IMR-90 (cell line): Measurements from ENCODE around the gene KCNMB2. TPM values are rescaled to one million over a fixed set of nuclear protein-coding genes. Genes with fewer than 3 reads are reported as not detected.

ENCODE experiments used
- ATAC-seq: fragments of 200-7000 bp; cut with Tn5 transposase; 2 replicates; pipeline ENCODE4 v1.9.1; 2020; ENCODE audit warnings: low read depth, mild to moderate bottlenecking, moderate library complexity
- BruUV-seq: library from RNA; stranded (reverse); fragments of 400-500 nt; replicated peaks from 2 replicates; lab custom pipeline; 2021; lab: Mats Ljungman, UMichigan
- CTCF ChIA-PET: fragments of 300-600 bp; formaldehyde crosslinking; extraction: SDS; loops from one replicate; lab custom pipeline; 2021; ENCODE audit warnings: antibody characterized with exemption; lab: Yijun Ruan, JAX
- POLR2A ChIA-PET: fragments of 300-600 bp; sonication (Branson Sonifier 250); formaldehyde crosslinking; loops from one replicate; lab custom pipeline; 2022; ENCODE audit warnings: antibody characterized with exemption; ENCODE audit not compliant: unreplicated experiment; lab: Charles Lee
- DNase-seq: peaks from one replicate; pipeline ENCODE4 v3.0.0; 2013
- H2AFZ ChIP-seq: replicated peaks from 2 replicates; pipeline ENCODE3; 2013; ENCODE audit warnings: low read length, mild to moderate bottlenecking; ENCODE audit not compliant: poor library complexity
- H2AK5ac ChIP-seq: 2 replicates; pipeline ENCODE4 v1.6.1; 2013; ENCODE audit warnings: low read depth, low read length, inconsistent platforms
- H2AK9ac ChIP-seq: replicated peaks from 2 replicates; pipeline ENCODE3; 2013; ENCODE audit warnings: mild to moderate bottlenecking, low read depth, low read length, moderate library complexity; ENCODE audit not compliant: poor library complexity
- H2BK120ac ChIP-seq: 2 replicates; pipeline ENCODE4 v1.6.1; 2013; ENCODE audit warnings: low read depth, low read length, inconsistent platforms
- H2BK15ac ChIP-seq: 3 replicates; pipeline ENCODE4 v1.6.1; 2013; ENCODE audit warnings: low read depth, low read length, inconsistent platforms
- H2BK20ac ChIP-seq: 2 replicates; pipeline ENCODE4 v1.6.1; 2013; ENCODE audit warnings: low read depth, mild to moderate bottlenecking, inconsistent platforms, low read length, moderate library complexity
- H2BK5ac ChIP-seq: 2 replicates; pipeline ENCODE4 v1.6.1; 2013; ENCODE audit warnings: mild to moderate bottlenecking, low read depth, low read length, inconsistent platforms; ENCODE audit not compliant: poor library complexity, severe bottlenecking
- H3K14ac ChIP-seq: replicated peaks from 2 replicates; pipeline ENCODE4 v1.6.1; 2013; ENCODE audit warnings: low read depth, low read length, inconsistent platforms
- H3K18ac ChIP-seq: 2 replicates; pipeline ENCODE4 v1.6.1; 2013; ENCODE audit warnings: low read depth, low read length, control low read depth
- H3K23ac ChIP-seq: 2 replicates; pipeline ENCODE4 v1.6.1; 2013; ENCODE audit warnings: low read depth, low read length, inconsistent platforms
- H3K27ac ChIP-seq: 2 replicates; pipeline ENCODE4 v1.5.1; 2013; ENCODE audit warnings: mild to moderate bottlenecking, control low read depth, low read length; ENCODE audit not compliant: insufficient read depth
- H3K27me3 ChIP-seq: 2 replicates; pipeline ENCODE4 v1.6.1; 2013; ENCODE audit warnings: low read length; ENCODE audit not compliant: control insufficient read depth, insufficient read depth
- H3K36me3 ChIP-seq: 2 replicates; pipeline ENCODE4 v1.6.1; 2013; ENCODE audit warnings: low read length, mixed read lengths; ENCODE audit not compliant: control insufficient read depth, insufficient read depth
- H3K4ac ChIP-seq: 2 replicates; pipeline ENCODE4 v1.6.1; 2013; ENCODE audit warnings: low read depth, low read length, inconsistent platforms
- H3K4me1 ChIP-seq: 2 replicates; pipeline ENCODE4 v1.6.1; 2013; ENCODE audit warnings: low read length, mixed read lengths; ENCODE audit not compliant: control insufficient read depth, insufficient read depth
- H3K4me2 ChIP-seq: 2 replicates; pipeline ENCODE4 v1.6.1; 2013; ENCODE audit warnings: low read depth, mild to moderate bottlenecking, control low read depth, low read length, moderate library complexity
- H3K4me3 ChIP-seq: 2 replicates; pipeline ENCODE4 v1.5.1; 2013; ENCODE audit warnings: low read depth, mild to moderate bottlenecking, control low read depth, low read length, moderate library complexity; ENCODE audit not compliant: insufficient read depth
- H3K56ac ChIP-seq: 2 replicates; pipeline ENCODE4 v1.6.1; 2013; ENCODE audit warnings: low read length, inconsistent platforms; ENCODE audit not compliant: insufficient read depth; ENCODE audit errors: extremely low read depth
- H3K79me1 ChIP-seq, 2 experiments: 2 replicates each; pipeline ENCODE4 v1.6.1; 2013; ENCODE audit warnings: low read length in 2 of 2, inconsistent platforms in 1 of 2, low read depth in 1 of 2
- H3K9ac ChIP-seq: 2 replicates; pipeline ENCODE4 v1.6.1; 2013; ENCODE audit warnings: low read depth, low read length, control low read depth
- H3K9me1 ChIP-seq: 2 replicates; pipeline ENCODE4 v1.6.1; 2013; ENCODE audit warnings: low read length, inconsistent platforms; ENCODE audit not compliant: insufficient read depth
- H3K9me3 ChIP-seq: 2 replicates; pipeline ENCODE4 v1.6.1; 2013; ENCODE audit warnings: low read length; ENCODE audit not compliant: control insufficient read depth, insufficient read depth
- H4K20me1 ChIP-seq: 2 replicates; pipeline ENCODE4 v1.6.1; 2013; ENCODE audit warnings: low read length, inconsistent platforms; ENCODE audit not compliant: insufficient read depth
- H4K5ac ChIP-seq: 2 replicates; pipeline ENCODE4 v1.6.1; 2013; ENCODE audit warnings: mild to moderate bottlenecking, low read depth, low read length, control low read depth
- H4K8ac ChIP-seq, 2 experiments: 2 replicates each; pipeline ENCODE4 v1.6.1; 2013; ENCODE audit warnings: low read depth in 2 of 2, low read length in 2 of 2, control low read depth in 1 of 2, inconsistent platforms in 1 of 2
- H4K91ac ChIP-seq: 2 replicates; pipeline ENCODE4 v1.6.1; 2013; ENCODE audit warnings: low read depth, low read length, inconsistent platforms; ENCODE audit not compliant: insufficient read depth
- BHLHE40 ChIP-seq: fragments of 150-350 bp; IDR thresholded peaks from 2 replicates; pipeline ENCODE4 v1.6.1; 2016; ENCODE audit warnings: mild to moderate bottlenecking, low read depth, low read length
- MAZ ChIP-seq: IDR thresholded peaks from 2 replicates; pipeline ENCODE4 v1.6.1; 2012; ENCODE audit warnings: low read depth, mild to moderate bottlenecking, low read length, improper control_type of control experiment, moderate library complexity, borderline replicate concordance
- RCOR1 ChIP-seq: IDR thresholded peaks from 2 replicates; pipeline ENCODE4 v1.6.1; 2012; ENCODE audit warnings: mild to moderate bottlenecking, low read length, improper control_type of control experiment; ENCODE audit not compliant: insufficient replicate concordance
- WGBS, 2 experiments: methylation state at CpG; one replicate each; pipeline versions ENCODE4 v1.1.5 to v1.1.7; 2013; ENCODE audit warnings: missing lambda C conversion rate in 2 of 2; ENCODE audit not compliant: insufficient read length in 1 of 2; ENCODE audit errors: extremely low coverage in 2 of 2; 5-methylcytosine and 5-hydroxymethylcytosine counted together
- dilution Hi-C: fragments of 300-500 bp; cut with HindIII; formaldehyde crosslinking; loops from one replicate; pipeline ENCODE4 v1.14.3; 2018; ENCODE audit warnings: low sequenced_read_pairs; ENCODE audit not compliant: unreplicated experiment
- in situ Hi-C: fragments of 300-500 bp; cut with MboI; formaldehyde crosslinking; loops from 3 replicates; pipeline ENCODE4 v1.14.3; 2019; ENCODE audit warnings: low sequenced_read_pairs, inconsistent platforms, mixed read lengths
- intact Hi-C: fragments of 100-400 bp; cut with micrococcal nuclease; formaldehyde crosslinking; loops from 2 replicates; pipeline ENCODE4 v1.10.0; 2022
- polyA plus RNA-seq, 3 experiments: library from polyadenylated mRNA; depleted of rRNA; stranded (reverse); fragments of >200 nt; gene quantifications; 2 replicates each; pipeline ENCODE4 v1.2.3, GENCODE V29; 2012; ENCODE audit warnings: low replicate concordance in 1 of 3
- total RNA-seq: library from RNA; depleted of rRNA; stranded (reverse); fragments of >200 nt; gene quantifications from 2 replicates; pipeline ENCODE4 v1.2.3, GENCODE V29; 2012

The KCNMB2 gene
- total and polyA plus RNA-seq, 2 of the 4 experiments (the other 2 are of a cell fraction) = not detected

DNA sequence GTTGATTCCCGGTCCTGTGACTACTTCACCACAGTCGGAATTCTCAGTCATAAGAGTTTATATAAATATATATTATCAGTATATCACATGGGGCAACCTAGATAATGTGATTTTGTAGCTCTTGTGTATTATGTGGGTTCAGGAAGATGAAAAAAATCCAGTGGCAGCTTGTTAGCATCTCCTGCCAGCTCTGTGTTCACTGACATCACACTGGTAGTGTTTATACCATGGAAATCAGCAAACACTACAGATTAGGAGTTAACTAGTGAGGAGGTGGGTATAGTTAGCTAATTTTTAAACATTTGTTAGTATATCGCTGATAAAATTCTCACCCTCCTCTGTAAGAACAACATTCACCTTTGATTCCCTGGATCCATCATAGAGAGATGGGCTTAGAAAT, 44.5 kb upstream of the KCNMB2 start:
- no peak overlapping the region for H3K56ac ChIP-seq
- H3K36me3 ChIP-seq = no peaks in the 10 kb centered on the region
- TF ChIP-seq RCOR1 (no peak), MAZ (no peak), BHLHE40 (no peak)
- no peak overlapping the region for H4K8ac ChIP-seq
- H3K14ac ChIP-seq = no peak overlapping the region
- H3K9me3 ChIP-seq = 0 out of 2 replicates have a peak, but pooled peaks cover 2% of the 10 kb centered on the region
- no peaks in the 10 kb centered on the region for H4K20me1 ChIP-seq
- intact Hi-C loops = no loop called here
- H3K27ac ChIP-seq = no peak overlapping the region
- H3K9me1 ChIP-seq = no peaks in the 10 kb centered on the region
- H3K4ac ChIP-seq = no peak overlapping the region
- ATAC-seq (no peak), DNase-seq (no peak)
- H3K4me1 ChIP-seq = no peaks in the 10 kb centered on the region
- no peak overlapping the region for H3K18ac ChIP-seq
- H4K91ac ChIP-seq = no peak overlapping the region
- H2AFZ ChIP-seq = no peak overlapping the region
- BruUV-seq = no TSS peak
- no peak overlapping the region for H2BK120ac ChIP-seq
- no peaks in the 10 kb centered on the region for H3K79me1 ChIP-seq
- in situ Hi-C loops = no loop called here
- no peak overlapping the region for H2BK5ac ChIP-seq
- H2BK20ac ChIP-seq = no peak overlapping the region
- ChIA-PET CTCF (no interaction called here), POLR2A (no interaction called here)
- H3K23ac ChIP-seq = no peak overlapping the region
- no peak overlapping the region for H4K5ac ChIP-seq
- H2BK15ac ChIP-seq = no peak overlapping the region
- H2AK5ac ChIP-seq = no peak overlapping the region
- no CpG with 5 or more reads among the region's 3 CpGs for WGBS, 2 experiments
- no peak overlapping the region for H3K4me3 ChIP-seq
- dilution Hi-C loops = no loop called here
- H3K27me3 ChIP-seq = no peaks in the 10 kb centered on the region
- H3K4me2 ChIP-seq = no peak overlapping the region
- H3K9ac ChIP-seq = no peak overlapping the region
- H2AK9ac ChIP-seq = no peak overlapping the region
